ENCODE data around the gene OGFR.
"Not testable (repeated sequence)": the region's sequence is repeated elsewhere in the genome, so short reads cannot be mapped to it uniquely, and the experiment has no call there.

OGFR gene

GRCh38 chr20:62840244-62841197 lies 35.9 kb downstream of the OGFR start:
- no peak for DNase-seq

- no peak for DNase-seq
These were observed 37.1 kb downstream of the OGFR start for GRCh38 chr20:62841705-62842212.

- no peak for DNase-seq
These were observed 39.0 kb downstream of the OGFR start for GRCh38 chr20:62843656-62844055.

- no peak for DNase-seq
These were observed 39.5 kb downstream of the OGFR start for GRCh38 chr20:62844182-62844581.

GRCh38 chr20:62845416-62846160 lies 41.0 kb downstream of the OGFR start:
- DNase-seq, result no peak

GRCh38 chr20:62846166-62846890 lies 41.7 kb downstream of the OGFR start:
- no peak for DNase-seq

- DNase-seq, result not testable (repeated sequence)
These were observed 44.3 kb downstream of the OGFR start for GRCh38 chr20:62848917-62849316.

- no peak for DNase-seq
These were observed 44.8 kb downstream of the OGFR start for GRCh38 chr20:62849431-62849830.

- no peak for DNase-seq
These were observed 45.8 kb downstream of the OGFR start for GRCh38 chr20:62850333-62850974.

GRCh38 chr20:62852196-62852595 lies 47.6 kb downstream of the OGFR start:
- DNase-seq, result no peak

- DNase-seq, result no peak
These were observed 48.2 kb downstream of the OGFR start for GRCh38 chr20:62852841-62853240.

GRCh38 chr20:62853304-62853703 lies 48.7 kb downstream of the OGFR start:
- not testable (repeated sequence) for DNase-seq

GRCh38 chr20:62854121-62854520 lies 49.5 kb downstream of the OGFR start:
- no peak for DNase-seq

- no peak for DNase-seq
These were observed 50.5 kb downstream of the OGFR start for GRCh38 chr20:62855120-62855519.

GRCh38 chr20:62856931-62857619 lies 52.4 kb downstream of the OGFR start:
- no peak for DNase-seq

- DNase-seq, result no peak
These were observed 53.6 kb downstream of the OGFR start for GRCh38 chr20:62858058-62858830.

GRCh38 chr20:62859721-62860120 lies 55.1 kb downstream of the OGFR start:
- DNase-seq, result no peak

- DNase-seq, result no peak
These were observed 55.8 kb downstream of the OGFR start for GRCh38 chr20:62860391-62860923.

GRCh38 chr20:62860924-62861691 lies 56.5 kb downstream of the OGFR start:
- DNase-seq, result peak in 1 of 4 experiments; percentile 49

Measured in activated naive CD4-positive, alpha-beta T cell (primary cell).